ENCODE data around the gene CDH26.

- no peak for TF ChIP-seq POLR2A (IDR thresholded peaks at IDR 0.05; ENCODE audit: low read length)
- TF ChIP-seq GATA1 (IDR thresholded peaks at IDR 0.05; ENCODE audit: low read depth, low read length) = no peak
These were observed 67.8 kb downstream of the CDH26 start for GRCh38 chr20:60026010-60026409.

All from erythroblast (primary cell).